ENCODE results near the gene MED13L. TPM values are rescaled to one million over a fixed set of nuclear protein-coding genes. Genes with fewer than 3 reads are reported as not detected.

Gene MED13L
- total and polyA plus RNA-seq, 3 donors from 2014 or later, result 56.4 to 173 (median 133) TPM

- H3K4me3 ChIP-seq, result no peak overlapping the region
- peaks cover 26% of the 10 kb centered on the region for H3K4me1 ChIP-seq
- no peaks in the 10 kb centered on the region for H3K27me3 ChIP-seq
- 95 to 96% methylated on average over 3 of the region's 3 CpGs for WGBS, 2 donors
- H3K9me3 ChIP-seq, result no peaks in the 10 kb centered on the region
- no peak overlapping the region for H3K27ac ChIP-seq
- intact Hi-C loops (cut with DNase I; ENCODE audit: low total_unique reads), result no loop called here
- H3K36me3 ChIP-seq (ENCODE audit: low read depth, missing control alignments), result no peaks in the 10 kb centered on the region
- TF ChIP-seq POLR2A (IDR thresholded peaks at IDR 0.05), result no peak
- TF ChIP-seq, protein P1, sequence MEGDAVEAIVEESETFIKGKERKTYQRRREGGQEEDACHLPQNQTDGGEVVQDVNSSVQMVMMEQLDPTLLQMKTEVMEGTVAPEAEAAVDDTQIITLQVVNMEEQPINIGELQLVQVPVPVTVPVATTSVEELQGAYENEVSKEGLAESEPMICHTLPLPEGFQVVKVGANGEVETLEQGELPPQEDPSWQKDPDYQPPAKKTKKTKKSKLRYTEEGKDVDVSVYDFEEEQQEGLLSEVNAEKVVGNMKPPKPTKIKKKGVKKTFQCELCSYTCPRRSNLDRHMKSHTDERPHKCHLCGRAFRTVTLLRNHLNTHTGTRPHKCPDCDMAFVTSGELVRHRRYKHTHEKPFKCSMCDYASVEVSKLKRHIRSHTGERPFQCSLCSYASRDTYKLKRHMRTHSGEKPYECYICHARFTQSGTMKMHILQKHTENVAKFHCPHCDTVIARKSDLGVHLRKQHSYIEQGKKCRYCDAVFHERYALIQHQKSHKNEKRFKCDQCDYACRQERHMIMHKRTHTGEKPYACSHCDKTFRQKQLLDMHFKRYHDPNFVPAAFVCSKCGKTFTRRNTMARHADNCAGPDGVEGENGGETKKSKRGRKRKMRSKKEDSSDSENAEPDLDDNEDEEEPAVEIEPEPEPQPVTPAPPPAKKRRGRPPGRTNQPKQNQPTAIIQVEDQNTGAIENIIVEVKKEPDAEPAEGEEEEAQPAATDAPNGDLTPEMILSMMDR (IDR thresholded peaks at IDR 0.05), result no peak
- no peak for DNase-seq
Measured at GRCh38 chr12:116145451-116145850, 132.0 kb downstream of the MED13L start.

DNA sequence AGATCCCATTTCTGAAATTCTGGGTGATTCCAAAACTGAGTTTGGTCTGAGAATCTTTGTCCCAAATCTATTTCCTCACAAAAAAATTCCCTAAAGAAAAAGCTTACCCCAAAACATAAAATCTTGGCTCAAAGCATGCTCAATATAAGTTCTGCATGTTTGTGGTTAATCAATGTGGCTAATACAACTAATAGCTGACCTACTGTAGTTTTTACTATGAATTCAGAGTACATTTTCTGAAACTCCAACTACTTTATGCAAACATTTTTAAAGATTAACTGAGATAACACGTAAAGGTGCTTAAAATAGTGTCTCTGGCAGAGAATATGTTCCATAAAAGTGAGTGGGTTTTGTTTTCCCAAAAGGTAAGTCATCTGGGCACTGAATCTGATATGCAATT, 133.1 kb downstream of the MED13L start:
- WGBS, 2 donors, result 62 to 79% methylated on average over 1 of the region's 1 CpG
- TF ChIP-seq, protein P1 (IDR thresholded peaks at IDR 0.05), result no peak
- no peak for TF ChIP-seq POLR2A (IDR thresholded peaks at IDR 0.05)
- no peak overlapping the region for H3K27ac ChIP-seq
- no peak overlapping the region for H3K4me3 ChIP-seq
- H3K36me3 ChIP-seq (ENCODE audit: low read depth, missing control alignments), result no peaks in the 10 kb centered on the region
- peaks cover 28% of the 10 kb centered on the region for H3K4me1 ChIP-seq
- H3K9me3 ChIP-seq, result no peaks in the 10 kb centered on the region
- intact Hi-C loops (cut with DNase I; ENCODE audit: low total_unique reads), result no loop called here
- DNase-seq, result no peak
- no peaks in the 10 kb centered on the region for H3K27me3 ChIP-seq

DNA sequence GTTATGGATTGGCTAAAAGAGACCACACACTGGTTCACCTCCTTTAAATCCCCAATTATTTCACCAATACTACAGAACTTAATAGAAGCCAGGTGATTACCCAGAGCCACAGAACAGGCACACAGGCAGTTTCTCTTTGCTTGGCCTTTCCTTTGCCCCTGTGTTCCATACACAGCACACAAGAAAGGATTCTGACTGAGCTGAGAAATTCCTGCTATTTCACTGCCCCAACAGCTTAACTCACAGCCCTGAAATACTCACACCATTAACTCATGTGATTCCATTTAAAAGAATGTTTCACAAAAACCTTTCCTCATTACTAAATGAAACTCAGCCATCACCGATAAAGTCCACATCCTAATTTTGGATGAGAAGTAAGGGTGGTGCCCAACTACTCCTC, 133.6 kb downstream of the MED13L start:
- TF ChIP-seq, protein P1 (IDR thresholded peaks at IDR 0.05), result no peak
- no peak for TF ChIP-seq POLR2A (IDR thresholded peaks at IDR 0.05)
- Histone ChIP-seq H3K27me3 (no peaks in the 10 kb centered on the region), H3K4me3 (no peak overlapping the region), H3K36me3 (ENCODE audit: low read depth, missing control alignments) (no peaks in the 10 kb centered on the region), H3K9me3 (no peaks in the 10 kb centered on the region), H3K4me1 (peaks cover 30% of the 10 kb centered on the region), H3K27ac (no peak overlapping the region)
- intact Hi-C loops (cut with DNase I; ENCODE audit: low total_unique reads), result no loop called here
- WGBS, 2 donors, result 39 to 40% methylated on average over 1 of the region's 1 CpG
- DNase-seq, result no peak

GRCh38 chr12:116142936-116143898, 134.3 kb downstream of the MED13L start:
- Histone ChIP-seq H3K4me1 (peaks cover 36% of the 10 kb centered on the region), H3K4me3 (no peak overlapping the region), H3K36me3 (ENCODE audit: low read depth, missing control alignments) (no peaks in the 10 kb centered on the region), H3K27me3 (no peaks in the 10 kb centered on the region), H3K27ac (no peak overlapping the region), H3K9me3 (no peaks in the 10 kb centered on the region)
- TF ChIP-seq, protein P1 (IDR thresholded peaks at IDR 0.05), result no peak
- no peak for TF ChIP-seq POLR2A (IDR thresholded peaks at IDR 0.05)
- WGBS, 2 donors, result 56 to 57% methylated on average over 9 of the region's 9 CpGs
- intact Hi-C loops (cut with DNase I; ENCODE audit: low total_unique reads), result no loop called here
- no peak for DNase-seq

- WGBS, 2 donors, result 93 to 96% methylated on average over 2 of the region's 2 CpGs
- Histone ChIP-seq H3K36me3 (ENCODE audit: low read depth, missing control alignments) (no peaks in the 10 kb centered on the region), H3K4me3 (no peak overlapping the region), H3K4me1 (peaks cover 44% of the 10 kb centered on the region), H3K27me3 (no peaks in the 10 kb centered on the region), H3K9me3 (no peaks in the 10 kb centered on the region), H3K27ac (no peak overlapping the region)
- DNase-seq, result no peak
- TF ChIP-seq, protein P1 (IDR thresholded peaks at IDR 0.05), result no peak
- no peak for TF ChIP-seq POLR2A (IDR thresholded peaks at IDR 0.05)
- intact Hi-C loops (cut with DNase I; ENCODE audit: low total_unique reads), result no loop called here
Measured at GRCh38 chr12:116141833-116142162, 135.7 kb downstream of the MED13L start.

All from testis (tissue), 3 donors.